ENCODE data around the gene AHDC1. TPM values are rescaled to one million over a fixed set of nuclear protein-coding genes. Genes with fewer than 3 reads are reported as not detected.

Gene AHDC1
- total RNA-seq, 2 experiments from 2014 or later: 11.2 to 13.2 TPM

DNA sequence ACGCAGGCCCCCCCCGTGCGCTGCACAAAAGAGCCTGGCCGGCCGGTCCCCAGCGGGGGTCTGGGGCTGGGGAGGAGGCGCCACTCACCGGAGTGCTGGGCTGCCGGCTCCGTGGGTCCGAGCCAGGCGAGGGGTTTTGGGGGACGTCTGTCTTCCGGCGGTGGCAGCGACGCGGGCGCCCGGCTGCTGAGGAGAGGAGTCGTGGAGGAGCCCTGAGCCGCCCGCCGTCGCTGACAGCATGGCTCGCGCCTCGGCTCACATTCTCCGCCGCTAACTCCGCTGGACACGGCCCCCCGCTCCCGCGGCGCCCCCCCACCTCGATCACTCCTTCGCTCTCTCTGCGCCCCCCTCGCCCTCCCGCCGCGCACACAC lies 649 bp downstream of the AHDC1 start:
- POLR2A ChIA-PET: interaction anchor here (0.6 to 1.5 kb wide), 3 partner anchors 10 to 60 kb away, joined by 3 to 6 read pairs (median 3); no protein-coding TSS in a partner anchor
- CTCF ChIA-PET: interaction anchor here (1.1 to 8.7 kb wide), 6 partner anchors 31 to 302 kb away, joined by 3 to 62 read pairs (median 5); partner anchors contain the start of gene IFI6

DNA sequence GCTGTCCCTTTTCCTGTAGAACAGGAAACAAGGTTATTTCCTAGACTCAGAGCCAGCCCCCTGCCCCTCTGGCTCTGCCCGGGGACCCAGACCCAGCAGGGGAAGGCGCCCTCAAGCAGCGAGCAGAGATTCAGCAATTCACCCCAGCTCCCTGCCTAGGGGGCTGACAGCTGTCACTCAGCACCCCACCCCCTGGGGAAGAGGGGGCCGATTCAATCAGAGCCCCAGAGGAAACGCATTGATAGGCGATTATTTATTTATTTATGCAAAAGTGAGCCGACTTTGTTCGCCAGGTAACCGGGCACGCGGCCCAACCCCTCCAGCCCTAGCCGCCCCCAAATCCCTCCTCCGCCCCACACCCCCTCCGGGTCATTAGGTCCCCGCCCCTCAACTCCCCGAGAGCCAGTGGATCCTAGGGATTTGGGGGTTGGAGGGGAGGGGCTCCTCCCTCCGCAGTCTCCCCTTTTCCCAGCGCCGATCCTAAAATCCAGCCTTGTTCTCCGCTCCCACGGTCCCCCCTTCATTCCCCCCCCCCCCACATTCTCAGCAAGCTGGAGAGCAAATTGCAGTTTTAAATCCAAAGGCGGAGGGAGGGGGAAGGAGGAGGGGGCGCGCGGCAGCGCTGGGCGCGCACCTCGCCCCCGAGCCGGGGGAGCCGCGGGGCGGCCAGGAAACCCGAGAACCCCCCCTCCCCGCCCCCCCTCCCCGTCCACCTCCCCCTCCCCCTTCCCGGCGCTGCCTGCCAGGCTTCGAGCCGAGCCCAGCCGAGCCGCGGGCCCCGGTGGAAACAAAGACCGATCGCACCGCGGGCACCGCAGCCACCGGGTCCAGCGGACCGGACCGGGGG lies 1.3 kb downstream of the AHDC1 start:
- POLR2A ChIA-PET: interaction anchor here (0.6 to 1.0 kb wide), 2 partner anchors 10 to 61 kb away, joined by 3 read pairs; no protein-coding TSS in a partner anchor
- CTCF ChIA-PET: interaction anchor here (0.9 to 6.4 kb wide), 8 partner anchors 23 to 211 kb away, joined by 3 to 38 read pairs (median 4); partner anchors contain the start of gene STX12

DNA sequence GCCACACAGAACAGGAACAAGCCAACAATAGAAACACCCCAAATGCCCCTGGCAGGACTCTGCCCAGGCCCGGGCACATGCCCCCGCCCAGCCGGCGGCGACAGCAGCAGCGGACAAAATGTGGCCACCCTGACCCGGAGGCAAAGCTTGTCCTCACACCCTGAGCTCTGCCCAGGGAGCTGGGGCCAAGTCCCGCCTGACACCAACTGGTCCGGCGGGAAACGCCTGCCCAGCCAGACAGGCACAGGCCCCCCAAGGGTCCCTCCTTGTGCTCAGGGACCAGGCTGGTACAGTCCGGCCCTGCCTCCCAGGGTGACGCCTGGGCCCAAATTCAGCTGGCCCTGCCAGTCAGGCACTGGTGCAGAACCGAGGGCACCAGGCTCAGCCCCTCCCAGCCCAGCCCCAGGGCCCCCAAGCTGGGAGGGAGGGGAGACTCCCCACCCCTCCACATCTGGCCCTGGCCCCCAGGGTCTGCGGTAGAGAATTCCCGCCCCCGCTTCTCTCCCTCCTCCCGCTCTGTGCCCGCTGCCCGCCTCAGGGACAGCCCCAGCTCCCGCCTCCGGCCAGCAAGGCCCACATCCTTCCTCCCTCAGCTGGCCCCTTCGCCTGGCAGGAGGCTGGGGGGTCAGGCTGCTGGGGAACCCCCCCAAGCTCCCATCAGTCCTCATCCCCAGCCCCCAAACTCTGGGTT lies 2.0 kb downstream of the AHDC1 start:
- ChIA-PET CTCF (interaction anchor here (0.9 to 6.4 kb wide), 9 partner anchors 23 to 210 kb away, joined by 3 to 38 read pairs (median 4); partner anchors contain the start of gene STX12), POLR2A (no interaction called here)

DNA sequence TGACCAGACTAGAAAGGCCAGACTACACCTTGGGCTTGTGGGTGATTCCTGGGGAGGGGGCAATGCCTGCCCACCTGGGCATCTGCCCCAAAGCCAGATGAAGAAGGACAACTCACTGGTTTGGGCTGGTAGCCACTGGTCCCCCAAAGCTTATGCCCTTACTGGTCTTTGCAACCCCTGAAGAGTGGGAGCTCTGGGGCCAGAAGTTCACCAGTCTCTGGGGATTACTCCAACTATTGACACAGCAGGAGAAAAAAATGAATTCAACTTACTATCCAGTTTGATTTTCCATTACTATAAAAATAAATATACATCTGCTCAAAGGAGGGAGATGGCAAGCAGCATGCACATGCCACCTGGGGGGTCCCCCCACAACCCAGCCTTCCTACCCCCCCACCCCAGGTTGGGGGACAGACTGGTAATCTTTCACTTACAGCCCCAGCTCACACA lies 2.6 kb downstream of the AHDC1 start:
- CTCF ChIA-PET: interaction anchor here (1.2 to 6.4 kb wide), 7 partner anchors 22 to 207 kb away, joined by 3 to 38 read pairs (median 4); no protein-coding TSS in a partner anchor
- POLR2A ChIA-PET: no interaction called here

DNA sequence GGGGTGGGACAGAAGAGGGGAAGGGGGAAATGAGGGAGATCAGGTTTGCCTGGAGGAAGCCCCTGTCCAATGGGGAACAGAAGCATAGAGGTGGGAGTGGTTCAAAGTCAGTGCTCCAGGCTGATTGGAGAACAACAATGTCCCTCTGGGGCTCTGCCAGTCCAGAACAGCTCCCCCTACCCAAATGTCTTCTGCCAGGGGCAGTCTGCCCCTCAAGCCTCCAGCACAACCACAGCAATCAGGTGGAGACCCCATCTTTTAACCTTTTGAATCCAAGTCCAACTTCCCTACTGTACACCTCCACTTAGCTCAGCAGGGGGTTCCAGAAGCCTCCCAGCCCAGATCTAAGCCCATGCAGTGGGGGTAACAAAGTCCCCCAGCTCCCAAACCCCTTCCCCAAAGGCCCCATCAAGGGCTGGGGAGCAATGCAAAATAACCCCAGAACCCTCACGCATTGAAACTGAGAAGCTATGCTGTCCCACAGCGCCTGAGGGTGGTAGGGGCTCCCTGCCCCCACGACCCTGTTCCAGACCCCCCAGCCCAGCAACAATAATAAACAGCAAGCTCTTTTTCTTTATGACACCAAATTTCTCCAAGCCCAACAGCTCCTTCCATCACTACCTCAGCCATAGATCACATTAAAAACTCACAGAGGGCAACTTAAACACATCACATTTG lies 3.3 kb downstream of the AHDC1 start:
- CTCF ChIA-PET: interaction anchor here (0.6 to 6.4 kb wide), 10 partner anchors 8 to 206 kb away, joined by 3 to 38 read pairs (median 4); no protein-coding TSS in a partner anchor
- POLR2A ChIA-PET: interaction anchor here (0.7 to 0.8 kb wide), 2 partner anchors 62 to 71 kb away, joined by 3 read pairs; no protein-coding TSS in a partner anchor

DNA sequence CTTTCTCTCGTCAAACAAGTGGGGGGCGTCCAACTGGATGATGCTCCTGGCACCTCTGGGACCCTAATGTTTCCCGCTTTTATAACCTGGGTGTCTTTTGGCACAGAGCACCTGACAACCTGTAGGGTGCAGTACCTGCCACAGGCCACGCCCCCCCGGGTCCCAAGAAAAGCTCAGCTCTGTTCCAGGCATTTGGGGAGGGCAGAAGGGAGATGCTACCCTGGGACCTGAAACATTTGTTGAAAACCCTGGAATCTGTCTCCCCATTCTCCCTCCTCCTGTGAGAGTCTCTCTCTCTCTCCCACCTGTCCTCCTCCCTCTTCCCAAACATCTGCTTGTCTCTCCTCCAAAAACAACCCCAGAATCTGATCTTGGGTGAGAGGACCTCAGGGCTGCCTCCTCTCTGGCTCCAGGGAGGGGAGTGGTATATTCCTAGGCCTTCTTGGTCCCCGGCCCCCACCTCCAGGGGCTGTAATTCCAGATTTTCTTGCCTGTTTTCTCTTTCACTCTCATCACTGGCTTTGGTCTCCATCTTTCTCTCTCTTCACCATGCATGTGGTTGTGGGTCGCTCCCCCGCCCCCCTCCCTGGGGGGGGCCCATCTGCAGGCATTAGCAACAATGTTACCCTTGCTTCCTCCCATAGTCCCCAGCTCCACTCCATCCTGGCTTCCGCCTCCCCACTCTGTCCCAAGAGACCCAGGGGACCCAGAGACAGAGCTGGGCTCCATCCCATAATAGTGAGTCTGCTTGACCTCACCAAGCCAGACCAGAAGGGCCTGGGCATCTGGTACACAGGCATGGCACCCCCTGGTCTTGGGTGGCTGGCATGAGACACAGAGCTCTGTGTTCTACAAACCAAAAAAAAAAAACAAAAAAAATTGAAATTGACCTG lies 4.1 kb downstream of the AHDC1 start:
- POLR2A ChIA-PET: interaction anchor here (0.7 to 0.8 kb wide), 2 partner anchors 63 to 72 kb away, joined by 3 read pairs; no protein-coding TSS in a partner anchor
- CTCF ChIA-PET: interaction anchor here (0.6 to 6.4 kb wide), 10 partner anchors 9 to 203 kb away, joined by 3 to 38 read pairs (median 4); no protein-coding TSS in a partner anchor

DNA sequence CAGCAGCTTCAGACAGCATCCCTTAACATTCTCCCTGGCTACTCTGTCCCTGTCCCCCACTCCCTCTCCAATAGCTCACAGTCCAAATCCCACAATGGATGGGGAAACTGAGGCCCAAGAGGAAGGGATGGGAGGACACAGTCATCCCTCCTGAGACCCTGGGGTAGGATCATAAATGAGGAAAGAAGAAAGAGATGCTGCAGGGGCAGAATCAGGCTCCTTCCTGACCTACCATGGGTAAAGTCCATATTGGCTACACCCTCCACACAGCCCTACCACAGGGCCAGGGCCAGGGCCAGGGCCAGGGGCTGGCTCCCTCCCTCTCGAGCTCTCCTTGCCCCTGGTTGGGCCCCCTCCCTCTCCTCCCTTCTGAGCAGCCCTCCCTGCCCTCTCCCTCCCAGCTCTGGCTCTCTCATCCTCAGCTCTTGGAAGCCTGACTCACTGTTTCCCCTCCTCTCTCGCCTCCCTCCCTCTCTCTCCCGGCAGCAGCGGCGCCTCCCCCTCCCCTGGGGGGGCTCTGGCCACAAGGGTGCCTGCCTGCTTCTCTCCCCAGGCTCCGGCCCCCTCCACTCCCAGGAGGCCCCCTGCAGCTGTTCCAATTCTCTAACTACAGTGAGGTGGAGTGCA lies 4.9 kb downstream of the AHDC1 start:
- ChIA-PET CTCF (interaction anchor here (0.6 to 6.4 kb wide), 7 partner anchors 8 to 966 kb away, joined by 3 to 38 read pairs (median 3); no protein-coding TSS in a partner anchor), POLR2A (no interaction called here)

DNA sequence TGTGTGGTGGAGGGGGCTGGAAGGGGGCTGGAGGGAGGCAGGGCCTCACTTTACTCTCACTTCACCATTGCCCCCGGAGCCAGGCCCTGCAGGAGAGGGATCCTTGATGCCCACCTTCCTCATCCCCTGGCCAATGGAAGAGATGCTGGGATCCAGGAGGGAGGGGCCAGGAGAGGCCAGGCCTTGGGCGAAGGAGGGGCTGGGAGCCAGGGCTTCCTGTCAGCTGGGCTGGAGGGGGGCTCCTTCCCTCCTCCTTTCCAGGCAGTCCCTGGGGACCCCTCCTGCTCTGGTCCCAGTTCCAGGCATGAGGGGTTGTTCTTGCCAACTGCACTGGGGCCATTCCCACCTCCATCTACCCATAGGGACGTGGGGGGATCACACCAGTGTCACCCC lies 5.7 kb downstream of the AHDC1 start:
- ChIA-PET CTCF (interaction anchor here (0.8 to 6.4 kb wide), 4 partner anchors 8 to 64 kb away, joined by 3 to 38 read pairs (median 4); no protein-coding TSS in a partner anchor), POLR2A (interaction anchor here (0.5 kb wide), 1 partner anchor 65 kb away, joined by 3 read pairs; no protein-coding TSS in a partner anchor)

DNA sequence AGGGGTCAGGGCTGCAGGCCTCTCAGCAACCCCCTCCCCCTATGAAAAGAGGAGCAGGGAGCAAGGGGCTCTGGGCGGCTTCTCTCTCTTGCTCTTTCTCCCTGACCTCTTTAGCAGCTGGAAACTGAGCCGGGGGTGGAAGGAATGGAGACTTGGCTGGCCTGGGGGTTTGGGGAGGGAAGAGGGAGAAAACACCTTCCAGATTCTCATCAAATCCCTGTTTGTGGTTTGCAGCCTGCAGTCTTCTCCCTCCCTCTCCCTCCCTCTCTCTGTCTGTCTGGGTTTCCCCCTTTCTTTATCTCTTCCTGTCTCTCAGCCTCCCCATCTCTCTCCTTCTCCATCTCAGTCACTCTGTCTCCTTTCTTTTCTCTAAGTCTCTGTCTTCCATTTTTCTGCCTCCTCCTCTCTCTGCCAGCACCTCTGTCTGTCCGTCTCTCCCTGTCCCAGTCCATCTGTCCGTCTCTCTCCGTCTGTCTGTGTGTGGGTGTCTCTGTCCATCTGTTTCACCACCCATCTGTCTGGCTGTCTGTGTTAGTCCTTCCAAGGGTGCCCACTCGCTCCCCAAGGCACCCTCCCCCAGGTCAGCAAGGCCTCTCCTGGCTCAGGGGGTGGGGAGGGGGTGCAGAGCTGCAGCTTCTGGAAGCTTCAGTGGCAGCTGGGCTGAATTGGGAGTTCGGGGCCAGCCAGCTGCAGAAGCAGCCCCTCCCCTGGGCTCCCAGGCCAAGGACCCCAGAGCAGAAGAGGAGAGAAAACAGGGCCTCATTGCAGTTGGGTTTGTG lies 6.2 kb downstream of the AHDC1 start:
- ChIA-PET CTCF (interaction anchor here (0.8 to 6.4 kb wide), 4 partner anchors 9 to 65 kb away, joined by 3 to 38 read pairs (median 6); no protein-coding TSS in a partner anchor), POLR2A (interaction anchor here (0.5 kb wide), 1 partner anchor 66 kb away, joined by 3 read pairs; no protein-coding TSS in a partner anchor)

DNA sequence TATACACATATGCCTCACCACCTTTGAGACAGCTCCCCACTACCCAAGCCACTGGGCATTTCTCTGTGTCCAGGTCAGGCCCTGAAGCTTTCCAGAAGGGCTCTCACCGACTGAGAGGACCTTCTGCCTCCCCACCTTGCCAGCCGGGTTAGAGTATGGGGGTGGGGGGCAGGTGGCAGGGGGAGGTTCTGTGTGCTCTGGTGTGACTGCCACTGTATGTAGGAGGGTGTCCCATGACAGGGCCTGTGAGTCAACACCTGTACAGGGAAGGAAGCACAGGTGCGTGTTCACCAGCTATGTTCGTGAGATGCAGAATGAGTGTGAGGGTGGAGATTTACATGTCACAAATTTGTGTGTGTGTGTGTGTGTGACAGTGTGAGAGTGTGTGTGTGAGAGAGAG lies 7.0 kb downstream of the AHDC1 start:
- POLR2A ChIA-PET: no interaction called here
- CTCF ChIA-PET: interaction anchor here (1.1 to 6.4 kb wide), 3 partner anchors 10 to 40 kb away, joined by 3 to 38 read pairs (median 8); no protein-coding TSS in a partner anchor

DNA sequence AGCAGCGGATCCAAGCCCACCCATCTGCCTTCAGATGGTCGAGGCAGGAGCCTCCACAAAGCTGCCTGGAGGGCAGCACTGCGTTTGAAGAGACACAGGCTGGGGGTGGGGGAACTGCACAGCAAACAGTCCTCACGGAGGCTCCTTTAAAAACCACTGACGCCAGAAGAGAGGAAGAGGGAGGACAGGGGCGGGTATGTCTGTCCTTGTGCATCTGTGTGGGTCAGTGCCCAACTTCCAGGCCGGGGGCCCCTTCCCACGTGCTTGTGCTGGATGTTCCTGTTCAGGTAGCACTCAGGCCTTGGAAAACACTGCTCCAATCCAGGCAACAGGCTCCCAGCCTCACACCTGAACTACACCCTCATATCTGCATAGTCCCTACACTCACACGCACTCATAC lies 7.7 kb downstream of the AHDC1 start:
- POLR2A ChIA-PET: no interaction called here

DNA sequence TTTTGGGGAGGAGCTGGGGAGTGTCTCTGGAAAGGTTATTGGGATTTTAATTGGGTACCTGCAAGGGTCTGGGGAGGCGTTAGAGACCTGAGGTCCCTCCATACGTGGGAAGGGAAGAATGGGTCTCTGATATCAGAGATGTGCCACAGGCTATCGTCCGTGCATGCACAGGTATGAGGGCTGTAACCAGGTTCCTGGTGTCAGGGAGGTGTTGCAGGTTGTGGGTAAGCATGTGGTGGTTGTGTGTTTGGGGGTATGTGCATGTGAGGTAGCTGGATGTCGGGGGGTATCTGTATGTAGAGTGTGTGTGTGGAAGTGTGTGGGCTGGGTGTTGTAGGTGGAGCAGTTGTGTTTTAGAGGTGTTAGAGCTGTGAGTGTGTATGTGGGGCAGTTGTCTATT lies 8.3 kb downstream of the AHDC1 start:
- ChIA-PET CTCF (interaction anchor here (0.8 to 2.0 kb wide), 7 partner anchors 9 to 74 kb away, joined by 3 to 8 read pairs (median 4); partner anchors contain the start of gene AHDC1), POLR2A (no interaction called here)

More for the DNA sequence above, 7.7 kb downstream of the AHDC1 start:
- CTCF ChIA-PET: interaction anchor here (0.8 to 2.0 kb wide), 5 partner anchors 11 to 66 kb away, joined by 3 to 8 read pairs (median 3); no protein-coding TSS in a partner anchor

DNA sequence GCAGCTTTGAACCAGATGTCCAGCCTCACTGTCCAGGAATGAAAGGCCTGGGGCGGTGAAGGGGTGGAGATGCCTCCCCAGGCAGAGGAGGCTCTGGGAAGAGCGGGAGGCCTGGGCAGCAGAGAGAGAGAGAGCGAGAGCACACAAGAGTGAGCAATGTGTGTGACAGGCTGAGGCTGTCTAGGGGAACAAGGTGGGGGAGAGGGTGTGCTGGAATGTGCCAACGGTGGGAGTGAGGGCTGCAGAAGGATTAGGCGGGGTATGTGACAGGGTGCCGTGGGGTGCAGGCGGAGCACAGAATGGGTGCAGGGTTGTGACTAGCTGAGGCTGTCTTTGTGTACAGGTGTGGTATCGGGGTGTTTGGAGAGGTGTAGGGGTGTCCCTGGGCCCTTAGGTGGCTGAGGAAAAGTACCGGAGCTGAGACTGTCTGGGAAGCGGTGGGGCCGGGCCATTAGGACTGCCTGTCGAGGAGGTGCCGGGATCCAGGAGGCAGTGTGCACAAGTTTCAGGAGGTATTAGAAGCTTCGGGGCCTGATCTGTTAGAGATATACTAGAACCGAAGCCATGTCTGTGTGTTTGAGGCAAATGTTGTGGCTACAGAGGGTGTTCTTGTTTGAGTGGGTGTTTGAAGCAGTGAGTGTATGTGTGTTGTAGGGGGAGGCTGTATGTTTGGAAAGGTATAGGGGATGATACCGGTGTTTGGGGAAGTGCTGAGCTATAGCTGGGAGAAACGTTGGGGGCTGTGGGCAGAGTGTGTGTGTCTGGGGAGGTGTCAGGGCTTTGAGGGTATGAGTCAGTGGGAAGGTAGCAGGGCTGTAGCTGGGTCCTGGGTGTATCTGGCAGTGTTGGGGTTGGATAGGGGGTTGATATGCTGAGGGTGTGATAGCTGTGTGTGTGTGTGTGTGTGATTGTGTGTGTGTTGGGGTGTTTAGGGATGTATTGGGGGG lies 9.1 kb downstream of the AHDC1 start:
- CTCF ChIA-PET: interaction anchor here (0.8 to 1.9 kb wide), 6 partner anchors 10 to 75 kb away, joined by 3 to 7 read pairs (median 4); partner anchors contain the start of gene AHDC1
- POLR2A ChIA-PET: no interaction called here

DNA sequence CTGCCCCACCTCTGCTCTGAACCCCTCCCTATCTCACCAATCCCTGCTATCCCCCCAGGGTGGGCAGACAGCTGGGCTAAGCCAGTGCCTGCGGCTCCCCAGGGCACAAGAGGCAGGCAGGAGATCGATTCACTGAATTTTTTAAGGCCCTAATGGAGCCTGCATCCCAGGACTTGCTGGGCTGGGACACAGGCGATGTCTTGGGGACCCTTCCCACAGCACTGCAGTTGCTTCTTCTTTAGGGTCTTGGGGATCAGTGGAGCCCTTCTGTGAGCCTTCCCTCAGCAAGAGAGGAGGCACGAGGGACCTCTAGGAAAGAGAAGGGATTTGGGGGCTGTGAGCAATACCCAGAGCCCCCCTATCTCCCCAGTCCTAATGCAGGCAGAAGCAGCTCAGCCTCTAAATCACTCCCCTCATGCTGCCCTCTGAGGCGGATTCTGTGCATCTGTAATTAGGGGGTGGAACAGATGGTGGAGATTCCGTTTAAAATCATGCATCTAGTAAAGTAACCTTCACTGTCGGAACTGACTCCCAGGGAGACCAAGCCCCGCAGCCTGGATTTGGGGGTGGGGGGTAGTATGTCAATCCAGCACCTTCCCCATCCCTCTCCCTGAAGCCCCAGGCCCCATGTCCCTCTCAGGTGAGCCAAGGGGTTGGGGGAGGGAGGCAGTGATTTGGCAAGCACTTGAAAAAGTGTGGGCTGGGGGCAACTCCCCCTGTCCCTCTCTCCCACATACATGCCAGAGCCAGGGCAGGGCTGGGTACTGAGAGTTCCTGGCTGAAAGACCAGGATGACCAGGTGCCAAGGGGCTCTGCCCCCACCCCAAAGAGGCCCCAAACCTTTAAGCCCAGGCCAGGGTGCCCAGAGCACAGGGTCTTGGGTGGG lies 10.0 kb downstream of the AHDC1 start:
- CTCF ChIA-PET: no interaction called here
- POLR2A ChIA-PET: no interaction called here

All from activated CD8-positive, alpha-beta memory T cell treated with anti-CD3 and anti-CD28 coated beads for 36 hours (primary cell).